Panc1 (cell line): ENCODE data around the gene NHLRC3.

Source experiments
- CTCF ChIP-seq: fragments of 450-650 bp; IDR thresholded peaks from 2 replicates; pipeline ENCODE4 v1.5.1; 2017; ENCODE audit warnings: mild to moderate bottlenecking
- POLR2AphosphoS5 ChIP-seq: IDR thresholded peaks from 2 replicates; pipeline ENCODE4 v1.6.1; 2012; ENCODE audit warnings: mild to moderate bottlenecking, low read depth, low read length, moderate library complexity
- REST ChIP-seq, 2 experiments: IDR thresholded peaks; 2 replicates each; pipeline ENCODE4 v1.6.1; 2011 to 2012; ENCODE audit warnings: low read depth in 2 of 2, control low read depth in 1 of 2, low read length in 1 of 2, mild to moderate bottlenecking in 1 of 2, moderate library complexity in 1 of 2; ENCODE audit not compliant: insufficient read depth in 1 of 2
- SIN3A ChIP-seq: IDR thresholded peaks from 2 replicates; pipeline ENCODE4 v1.6.1; 2012; ENCODE audit warnings: low read depth, mild to moderate bottlenecking, low read length, moderate library complexity, borderline replicate concordance; ENCODE audit not compliant: insufficient read depth
- TCF7L2 ChIP-seq: IDR thresholded peaks from 2 replicates; pipeline ENCODE4 v1.6.1; 2011; ENCODE audit warnings: mild to moderate bottlenecking, low read depth, low read length, inconsistent platforms

GRCh38 chr13:39013462-39013861 is 24.8 kb upstream of the NHLRC3 start:
- TF ChIP-seq CTCF = no peak
- no peak for TF ChIP-seq REST (IDR thresholded peaks at IDR 0.05; ENCODE audit: insufficient read depth in 1 of 2, low read depth in 2 of 2, low read length in 1 of 2)
- no peak for TF ChIP-seq TCF7L2
- no peak for TF ChIP-seq SIN3A
- no peak for TF ChIP-seq POLR2AphosphoS5
